GM21723 (cell line): ENCODE data around the gene C12orf57.
A peak's percentile ranks its signal among the peaks of the same experiment; 100 is the strongest.

ENCODE experiments used
- ATAC-seq: cut with Tn5 transposase; IDR thresholded peaks from one replicate; pipeline ENCODE4 v1.9.1; 2021; ENCODE audit warnings: mild to moderate bottlenecking, moderate library complexity; ENCODE audit not compliant: unreplicated experiment

C12orf57 gene

DNA sequence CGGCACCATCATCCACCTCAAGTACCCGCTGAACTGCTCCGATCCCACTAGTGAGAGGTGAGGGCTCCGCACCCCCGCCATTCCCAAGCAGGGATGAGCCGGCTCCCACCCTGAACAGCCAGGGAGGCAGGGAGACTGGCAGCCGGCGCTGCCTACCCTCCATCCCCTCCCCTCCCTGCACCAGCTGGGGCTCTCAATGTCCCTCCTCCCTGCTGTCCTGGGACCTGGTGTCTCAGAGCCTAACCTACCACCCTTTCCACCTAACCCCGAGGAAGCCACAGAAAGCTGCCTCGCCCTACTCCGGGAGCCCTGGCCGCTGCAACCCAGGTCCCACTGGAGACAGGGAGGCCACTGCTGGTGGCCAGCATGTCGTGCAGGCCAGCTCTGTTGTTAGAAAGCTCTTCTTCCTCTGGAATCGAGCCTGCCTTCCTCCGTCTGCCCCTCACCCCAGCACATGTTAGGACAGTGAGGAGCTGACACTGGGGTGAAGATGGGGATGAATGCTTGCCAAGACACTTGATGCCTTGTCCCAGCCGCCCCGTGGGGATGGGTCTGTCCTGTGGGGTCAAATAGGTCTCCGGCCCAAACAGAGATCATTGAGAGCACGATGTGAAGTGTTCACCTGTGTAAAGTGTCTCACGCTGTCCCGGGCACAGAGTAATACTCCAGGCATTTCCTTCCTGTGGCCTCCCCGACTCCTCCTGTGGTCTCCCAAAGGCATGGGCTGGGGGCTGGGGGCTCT lies 8.5 kb downstream of the C12orf57 start:
- no peak for ATAC-seq

DNA sequence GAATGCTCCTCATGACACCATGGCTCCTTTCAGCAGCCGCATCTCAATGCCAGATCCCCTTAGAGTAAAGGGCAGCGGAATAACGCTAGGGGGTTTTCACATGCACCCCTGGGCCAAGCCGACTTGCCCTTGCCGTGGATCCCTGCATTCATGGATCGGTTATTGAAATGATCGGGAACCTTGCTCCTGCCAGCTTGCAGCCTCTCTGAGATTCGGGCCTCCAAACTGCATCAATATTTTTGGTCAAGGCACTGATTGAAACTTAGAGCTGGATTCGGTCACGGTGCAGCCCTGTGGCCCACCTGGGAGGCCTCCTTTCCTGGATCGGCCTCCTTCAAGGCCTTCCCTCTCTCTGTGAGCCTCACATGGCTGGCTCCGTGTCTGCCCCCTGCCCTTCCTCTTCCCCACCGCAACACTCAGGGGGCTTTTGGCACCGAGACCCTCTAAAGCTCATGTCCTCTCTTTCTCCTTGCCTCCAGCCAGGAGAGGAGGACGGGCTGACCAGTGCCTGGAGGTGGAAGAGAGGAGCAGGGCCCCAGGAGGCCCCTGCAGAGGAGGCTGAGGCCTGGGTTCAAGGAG lies 9.1 kb downstream of the C12orf57 start:
- peak; percentile 0 for ATAC-seq

DNA sequence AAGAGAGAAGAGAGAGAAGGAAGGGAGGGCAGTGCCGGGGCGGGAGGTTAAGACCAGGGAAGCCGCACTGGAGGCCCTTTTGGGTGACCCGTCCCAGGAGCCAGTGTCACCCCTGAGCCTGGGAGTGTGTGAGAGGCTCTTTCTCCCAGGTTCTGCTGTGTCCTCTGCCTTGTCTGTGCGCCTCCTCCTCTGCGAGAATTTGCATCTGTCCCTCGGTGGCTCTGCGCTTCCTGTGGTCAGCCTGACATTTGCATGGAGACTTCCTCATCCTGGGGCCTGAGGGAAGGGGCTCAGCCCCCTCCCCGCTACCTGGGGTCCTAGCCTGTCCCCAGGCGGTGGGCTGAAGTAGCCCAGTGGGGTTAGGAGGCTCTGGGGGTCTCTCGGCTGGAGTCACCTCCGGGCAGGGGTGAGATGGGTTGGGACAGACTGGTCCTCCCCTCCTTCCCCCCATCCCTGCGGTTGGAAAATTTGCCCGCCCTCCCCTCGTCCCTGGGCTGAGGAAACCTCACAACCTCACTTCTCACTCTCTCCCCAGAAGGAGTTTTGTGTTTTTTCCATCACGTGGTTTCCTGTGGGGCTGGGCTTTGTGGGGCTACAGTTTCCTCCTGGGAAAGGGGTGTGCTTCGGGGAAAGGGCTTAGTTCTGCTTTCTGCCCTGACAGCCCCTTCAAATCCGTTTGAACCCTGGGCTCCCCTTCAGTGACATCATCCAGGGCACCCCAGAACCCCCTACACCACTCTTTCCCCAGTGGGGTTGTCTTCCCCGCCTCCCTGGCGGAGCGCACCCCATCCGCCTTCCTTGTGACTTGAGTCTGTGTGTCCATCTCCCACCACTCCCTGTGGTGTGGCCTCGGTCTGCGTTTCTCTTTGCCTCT lies 9.9 kb downstream of the C12orf57 start:
- peak; percentile 42 for ATAC-seq

DNA sequence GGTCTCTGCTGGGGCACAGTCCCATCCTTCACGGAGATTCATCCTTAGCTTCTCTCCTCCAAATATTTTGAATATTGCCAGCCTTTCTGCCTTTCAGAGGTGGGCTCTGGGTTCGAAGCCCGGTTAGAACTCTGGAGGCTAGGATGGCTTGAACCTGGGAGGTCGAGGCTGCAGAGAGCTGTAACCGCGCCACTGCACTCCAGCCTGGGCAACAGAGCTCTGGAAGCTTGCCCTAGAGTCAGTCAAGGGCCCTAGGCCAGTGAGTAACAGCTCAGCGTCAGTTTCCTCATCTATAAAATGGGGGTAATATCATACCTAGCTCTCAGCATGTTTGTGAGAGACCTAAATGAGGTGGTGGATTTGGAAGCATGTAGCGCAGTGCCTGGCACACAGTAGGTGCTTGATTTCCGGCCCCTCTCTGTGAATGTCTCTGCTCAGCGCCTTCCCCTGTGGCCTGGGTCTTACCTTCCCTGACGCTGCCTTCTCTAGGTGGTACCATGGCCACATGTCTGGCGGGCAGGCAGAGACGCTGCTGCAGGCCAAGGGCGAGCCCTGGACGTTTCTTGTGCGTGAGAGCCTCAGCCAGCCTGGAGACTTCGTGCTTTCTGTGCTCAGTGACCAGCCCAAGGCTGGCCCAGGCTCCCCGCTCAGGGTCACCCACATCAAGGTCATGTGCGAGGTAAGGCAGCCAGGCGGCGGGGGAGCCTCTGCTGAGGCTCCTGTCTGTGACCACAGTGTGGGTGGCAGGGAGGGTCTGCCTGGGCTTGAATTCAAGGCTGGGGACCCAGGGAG lies 10.7 kb downstream of the C12orf57 start:
- no peak for ATAC-seq

DNA sequence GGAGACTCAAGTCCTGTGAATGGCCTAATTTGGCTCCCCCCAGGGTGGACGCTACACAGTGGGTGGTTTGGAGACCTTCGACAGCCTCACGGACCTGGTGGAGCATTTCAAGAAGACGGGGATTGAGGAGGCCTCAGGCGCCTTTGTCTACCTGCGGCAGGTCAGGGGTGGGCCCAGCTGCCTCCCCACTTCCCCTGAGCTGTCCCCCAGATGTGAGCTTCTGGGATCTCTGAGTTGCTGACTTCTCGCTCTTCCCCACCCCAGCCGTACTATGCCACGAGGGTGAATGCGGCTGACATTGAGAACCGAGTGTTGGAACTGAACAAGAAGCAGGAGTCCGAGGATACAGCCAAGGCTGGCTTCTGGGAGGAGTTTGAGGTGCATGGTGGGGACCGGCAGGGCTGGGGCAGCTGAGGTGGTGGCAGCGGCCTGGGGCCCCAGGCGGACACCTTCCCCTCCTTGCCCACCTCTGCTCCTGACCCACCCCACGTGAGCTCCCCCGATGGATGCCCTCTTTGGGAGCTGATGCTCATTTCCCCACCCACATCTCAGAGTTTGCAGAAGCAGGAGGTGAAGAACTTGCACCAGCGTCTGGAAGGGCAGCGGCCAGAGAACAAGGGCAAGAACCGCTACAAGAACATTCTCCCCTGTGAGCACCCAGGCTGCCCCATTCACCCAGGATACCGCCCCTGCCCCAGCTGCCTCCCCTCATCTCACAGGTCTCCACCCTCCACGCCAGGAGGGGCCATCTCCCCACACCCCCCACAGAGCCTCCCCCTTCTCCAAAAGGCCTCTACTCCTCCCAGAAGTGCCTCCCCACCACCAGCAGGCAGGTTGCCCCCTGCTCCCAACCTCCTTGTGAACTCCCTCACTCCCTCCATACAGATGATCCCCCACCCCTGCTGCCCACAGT lies 11.5 kb downstream of the C12orf57 start:
- no peak for ATAC-seq

DNA sequence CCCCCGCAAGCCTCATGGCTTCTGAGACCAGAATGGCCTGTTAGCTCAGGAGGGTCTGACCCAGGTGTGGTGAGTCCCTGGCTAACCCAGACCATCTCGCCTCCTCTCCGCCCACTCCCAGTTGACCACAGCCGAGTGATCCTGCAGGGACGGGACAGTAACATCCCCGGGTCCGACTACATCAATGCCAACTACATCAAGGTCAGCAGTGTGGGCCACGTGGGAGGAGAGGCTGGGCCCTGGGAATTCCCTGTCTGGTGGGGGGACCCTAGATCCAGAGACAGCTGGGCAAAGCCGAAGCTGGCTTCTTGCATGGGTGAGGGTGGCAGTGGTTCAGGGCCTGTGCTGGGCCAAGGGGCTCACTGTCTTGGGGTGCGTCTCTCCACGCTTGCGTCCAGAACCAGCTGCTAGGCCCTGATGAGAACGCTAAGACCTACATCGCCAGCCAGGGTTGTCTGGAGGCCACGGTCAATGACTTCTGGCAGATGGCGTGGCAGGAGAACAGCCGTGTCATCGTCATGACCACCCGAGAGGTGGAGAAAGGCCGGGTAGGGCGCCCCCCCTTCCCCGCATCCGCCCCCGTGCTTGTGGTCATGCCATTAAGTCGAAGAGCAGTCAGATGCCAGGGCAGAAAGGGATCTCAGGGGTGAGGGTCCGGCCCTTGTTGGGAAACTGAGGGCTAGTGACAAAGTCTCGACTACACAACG lies 12.4 kb downstream of the C12orf57 start:
- no peak for ATAC-seq

- no peak for ATAC-seq
These were observed 13.4 kb downstream of the C12orf57 start for GRCh38 chr12:6957151-6957701.

GRCh38 chr12:6957741-6958608 lies 14.2 kb downstream of the C12orf57 start:
- no peak for ATAC-seq

GRCh38 chr12:6958609-6959057 lies 14.8 kb downstream of the C12orf57 start:
- no peak for ATAC-seq

DNA sequence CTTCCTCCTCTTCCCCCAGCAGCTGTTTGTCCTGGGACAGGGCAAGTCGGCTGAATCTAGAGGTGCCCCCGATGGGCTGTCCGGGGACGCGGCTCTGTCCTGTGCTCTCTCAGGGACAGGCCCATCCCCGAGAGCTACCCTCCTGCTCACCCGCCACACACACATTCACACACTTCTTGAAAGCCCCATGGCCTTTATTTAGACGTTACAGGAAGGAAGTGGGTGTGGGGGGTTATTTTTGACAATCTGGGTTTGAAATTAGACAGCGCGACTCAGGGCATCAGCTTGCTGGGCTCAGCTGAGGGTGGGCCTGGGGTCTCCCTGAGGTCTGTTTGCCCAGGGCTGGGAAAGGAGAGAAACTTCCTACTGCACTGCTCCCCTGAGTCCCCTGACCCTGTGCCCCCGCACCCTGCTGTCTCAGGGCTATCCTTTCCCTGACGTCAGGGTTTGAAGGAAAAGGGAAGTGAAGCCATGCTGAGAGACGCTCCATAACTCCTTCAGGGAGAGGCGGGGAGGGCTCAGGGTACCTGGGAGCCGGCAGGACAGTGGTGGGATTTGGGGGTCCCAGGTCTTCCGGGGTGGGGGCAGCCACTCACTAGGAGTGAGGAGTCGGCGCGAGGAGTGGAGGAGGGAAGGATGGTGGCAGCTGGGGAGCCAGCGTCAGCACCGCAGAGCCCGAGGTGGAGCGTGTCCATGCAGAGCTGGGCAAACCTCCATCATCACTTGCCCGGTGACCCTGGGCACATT lies 15.4 kb downstream of the C12orf57 start:
- peak; percentile 45 for ATAC-seq

DNA sequence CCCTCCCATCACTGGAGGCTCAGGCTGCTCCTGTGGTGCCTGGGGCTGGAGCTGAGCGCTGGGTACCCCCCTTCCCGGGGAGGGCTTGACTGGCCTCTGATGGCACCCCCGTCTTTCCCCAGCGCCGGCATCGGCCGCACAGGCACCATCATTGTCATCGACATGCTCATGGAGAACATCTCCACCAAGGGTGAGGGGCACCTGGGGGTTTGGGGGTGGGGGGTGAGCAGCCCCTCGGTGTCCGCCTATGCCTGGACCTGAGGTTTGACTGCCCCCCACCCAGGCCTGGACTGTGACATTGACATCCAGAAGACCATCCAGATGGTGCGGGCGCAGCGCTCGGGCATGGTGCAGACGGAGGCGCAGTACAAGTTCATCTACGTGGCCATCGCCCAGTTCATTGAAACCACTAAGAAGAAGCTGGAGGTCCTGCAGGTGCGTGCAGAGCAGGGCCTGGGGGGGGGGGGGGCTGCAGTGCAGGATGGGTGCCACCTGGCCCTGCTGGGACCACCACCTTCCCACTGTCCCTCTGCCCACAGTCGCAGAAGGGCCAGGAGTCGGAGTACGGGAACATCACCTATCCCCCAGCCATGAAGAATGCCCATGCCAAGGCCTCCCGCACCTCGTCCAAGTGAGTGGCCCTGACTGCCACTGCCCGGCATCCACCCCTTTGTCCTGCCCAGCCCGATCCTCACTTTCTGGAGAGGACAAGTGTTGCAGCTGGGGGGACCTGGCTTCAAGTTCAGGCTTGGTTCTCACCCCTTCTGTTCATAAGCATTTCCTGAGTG lies 16.2 kb downstream of the C12orf57 start:
- no peak for ATAC-seq

DNA sequence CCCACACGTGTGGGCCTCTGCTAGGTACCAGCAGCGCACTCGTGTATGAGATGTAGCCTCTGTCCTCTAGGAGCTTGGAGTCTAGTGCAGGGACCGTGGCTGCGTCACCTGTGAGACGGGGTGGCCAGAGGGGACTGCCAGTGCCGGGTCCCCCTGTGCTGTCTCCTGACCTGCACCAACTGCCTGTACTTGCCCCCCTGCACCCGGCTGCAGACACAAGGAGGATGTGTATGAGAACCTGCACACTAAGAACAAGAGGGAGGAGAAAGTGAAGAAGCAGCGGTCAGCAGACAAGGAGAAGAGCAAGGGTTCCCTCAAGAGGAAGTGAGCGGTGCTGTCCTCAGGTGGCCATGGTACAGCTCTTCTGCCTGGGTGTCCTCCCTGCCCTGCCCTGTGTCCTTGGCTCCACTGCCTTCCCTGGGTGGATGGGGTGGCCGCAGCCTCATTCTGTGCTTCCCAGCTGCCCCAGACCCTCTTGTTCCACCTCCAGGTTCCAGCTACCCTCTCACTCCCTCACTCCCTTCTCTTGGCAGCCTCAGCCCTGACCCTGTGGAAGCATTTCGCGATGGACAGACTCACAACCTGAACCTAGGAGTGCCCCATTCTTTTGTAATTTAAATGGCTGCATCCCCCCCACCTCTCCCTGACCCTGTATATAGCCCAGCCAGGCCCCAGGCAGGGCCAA lies 16.9 kb downstream of the C12orf57 start:
- ATAC-seq, result peak; percentile 30

GRCh38 chr12:6961278-6961694 lies 17.5 kb downstream of the C12orf57 start:
- no peak for ATAC-seq

DNA sequence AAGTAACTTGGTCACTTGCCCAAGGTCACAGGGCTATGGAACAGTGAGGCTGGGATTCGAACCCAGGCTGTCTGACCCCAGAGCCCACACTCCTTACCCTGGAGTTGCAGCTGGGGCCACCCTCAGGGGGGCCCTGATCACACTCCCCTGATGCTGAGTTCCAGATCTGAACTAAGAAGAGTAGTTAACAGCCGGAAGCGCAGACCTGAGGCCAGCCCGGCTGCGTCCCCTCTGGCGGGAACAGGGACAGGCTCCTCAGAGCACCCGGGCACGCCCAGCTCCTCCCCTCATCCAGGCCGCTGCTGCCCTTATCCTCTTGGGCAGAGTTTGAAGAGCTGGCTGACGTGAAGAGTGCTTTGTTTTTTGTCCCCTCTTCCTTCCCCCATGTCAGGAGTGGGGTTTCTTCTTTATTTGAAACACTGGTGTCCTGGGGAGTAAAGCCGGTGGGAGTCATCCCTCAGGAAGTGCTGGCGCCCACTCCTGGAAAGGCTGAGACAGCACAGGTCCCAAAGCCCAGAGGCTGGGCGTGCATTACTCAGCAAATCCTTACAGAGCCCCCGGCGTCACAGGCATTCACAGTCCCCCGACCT lies 18.0 kb downstream of the C12orf57 start:
- no peak for ATAC-seq

GRCh38 chr12:6962285-6963015 lies 18.6 kb downstream of the C12orf57 start:
- ATAC-seq, result no peak
